Lower lobe of right lung (tissue), 2 donors: ENCODE data around the gene ADNP2. TPM values are rescaled to one million over a fixed set of nuclear protein-coding genes. Genes with fewer than 3 reads are reported as not detected.

ENCODE experiments used
- ATAC-seq, 2 donors: fragments of 200-7000 bp; cut with Tn5 transposase; one replicate each; pipeline ENCODE4 v1.9.1; 2020 to 2022; ENCODE audit warnings: mild to moderate bottlenecking in 2 of 2, moderate library complexity in 2 of 2
- DNase-seq: peaks from one replicate; pipeline ENCODE4 v3.0.0-alpha.2; 2020
- H3K27ac ChIP-seq: fragments of 200-600 bp; one replicate; pipeline ENCODE4 v1.8.0; 2022
- H3K27me3 ChIP-seq: fragments of 200-600 bp; one replicate; pipeline ENCODE4 v1.8.0; 2022; ENCODE audit warnings: low read depth
- H3K36me3 ChIP-seq: fragments of 200-600 bp; one replicate; pipeline ENCODE4 v1.8.0; 2022; ENCODE audit warnings: mild to moderate bottlenecking
- H3K4me1 ChIP-seq: fragments of 200-600 bp; one replicate; pipeline ENCODE4 v1.8.0; 2022
- H3K4me3 ChIP-seq: fragments of 200-600 bp; one replicate; pipeline ENCODE4 v1.8.0; 2022; ENCODE audit warnings: mild to moderate bottlenecking
- H3K9me3 ChIP-seq: fragments of 200-600 bp; one replicate; pipeline ENCODE4 v1.8.0; 2022
- intact Hi-C: fragments of 100-400 bp; cut with DNase I; formaldehyde crosslinking; loops from one replicate; pipeline ENCODE4 v1.11.0; 2022
- total RNA-seq: library from RNA; stranded (reverse); fragmentation: NEBNext Ultra II Directional; extraction: Animal tissue kit (Norgen Biotek cat#: 25700); gene quantifications from one replicate; pipeline ENCODE4 v1.2.1, GENCODE V29; 2021
- TF ChIP-seq, protein P1 (sequence below): fragments of 200-600 bp; IDR thresholded peaks from one replicate; pipeline ENCODE4 v1.8.0; 2022; ENCODE audit warnings: antibody characterized with exemption, mild to moderate bottlenecking
- donor health status: DM: no; HTN: yes; CAD: no; lungs with severe emphysema.

The ADNP2 gene
- total RNA-seq, 1 donor from 2014 or later = 16.5 TPM

DNA sequence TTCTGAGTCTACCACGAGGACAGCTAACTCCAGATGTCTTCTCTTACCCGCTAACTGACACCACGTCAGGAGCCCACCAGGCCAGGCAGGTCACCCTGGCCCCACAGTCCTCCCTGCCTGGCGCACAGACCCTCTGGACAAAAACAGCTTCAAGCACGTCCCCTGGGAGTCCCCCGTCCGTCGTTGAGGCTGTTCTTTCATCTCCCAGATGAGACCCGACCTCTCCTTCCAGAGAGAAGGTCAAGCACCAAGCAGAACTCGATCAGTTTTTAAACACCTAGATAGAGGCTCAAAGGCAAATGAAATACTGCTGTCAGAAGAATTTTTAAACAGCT is 80.4 kb downstream of the ADNP2 start:
- DNase-seq (no peak), ATAC-seq (no peak)
- H3K27ac ChIP-seq = no peak overlapping the region
- H3K4me1 ChIP-seq = no peaks in the 10 kb centered on the region
- H3K4me3 ChIP-seq = no peak overlapping the region
- no peaks in the 10 kb centered on the region for H3K27me3 ChIP-seq
- H3K36me3 ChIP-seq = no peaks in the 10 kb centered on the region
- intact Hi-C loops = no loop called here
- TF ChIP-seq, protein P1, sequence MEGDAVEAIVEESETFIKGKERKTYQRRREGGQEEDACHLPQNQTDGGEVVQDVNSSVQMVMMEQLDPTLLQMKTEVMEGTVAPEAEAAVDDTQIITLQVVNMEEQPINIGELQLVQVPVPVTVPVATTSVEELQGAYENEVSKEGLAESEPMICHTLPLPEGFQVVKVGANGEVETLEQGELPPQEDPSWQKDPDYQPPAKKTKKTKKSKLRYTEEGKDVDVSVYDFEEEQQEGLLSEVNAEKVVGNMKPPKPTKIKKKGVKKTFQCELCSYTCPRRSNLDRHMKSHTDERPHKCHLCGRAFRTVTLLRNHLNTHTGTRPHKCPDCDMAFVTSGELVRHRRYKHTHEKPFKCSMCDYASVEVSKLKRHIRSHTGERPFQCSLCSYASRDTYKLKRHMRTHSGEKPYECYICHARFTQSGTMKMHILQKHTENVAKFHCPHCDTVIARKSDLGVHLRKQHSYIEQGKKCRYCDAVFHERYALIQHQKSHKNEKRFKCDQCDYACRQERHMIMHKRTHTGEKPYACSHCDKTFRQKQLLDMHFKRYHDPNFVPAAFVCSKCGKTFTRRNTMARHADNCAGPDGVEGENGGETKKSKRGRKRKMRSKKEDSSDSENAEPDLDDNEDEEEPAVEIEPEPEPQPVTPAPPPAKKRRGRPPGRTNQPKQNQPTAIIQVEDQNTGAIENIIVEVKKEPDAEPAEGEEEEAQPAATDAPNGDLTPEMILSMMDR = no peak
- H3K9me3 ChIP-seq = no peaks in the 10 kb centered on the region

Other genes starting within 250 kb of the ADNP2 start
- 54.2 TPM for gene SLC66A2, start 157.6 kb upstream of the ADNP2 start, total RNA-seq
- gene HSBP1L1, start 144.6 kb upstream of the ADNP2 start, total RNA-seq = 46.6 TPM
- gene TXNL4A, start 120.7 kb upstream of the ADNP2 start, total RNA-seq = 78.7 TPM
- 14.8 TPM for gene RBFA, start 74.8 kb upstream of the ADNP2 start, total RNA-seq
- 7.3 TPM for gene PARD6G, start 138.3 kb downstream of the ADNP2 start, total RNA-seq